Lower leg skin (tissue), 4 donors: Measurements from ENCODE around the gene CTSO. TPM values are rescaled to one million over a fixed set of nuclear protein-coding genes. Genes with fewer than 3 reads are reported as not detected.
"Not testable (repeated sequence)": the region's sequence is repeated elsewhere in the genome, so short reads cannot be mapped to it uniquely, and the experiment has no call there.

Experiments used
- DNase-seq, 2 donors: peaks; one replicate each; pipeline ENCODE4 v3.0.0-alpha.2; 2019; ENCODE audit warnings: low spot score in 2 of 2
- H3K4me3 ChIP-seq: fragments of 200-600 bp; sonication (generic); 2 replicates; pipeline ENCODE4 v1.5.1; 2017; ENCODE audit warnings: mild to moderate bottlenecking, low read depth; ENCODE audit not compliant: poor library complexity, severe bottlenecking
- CTCF ChIP-seq, 3 donors: fragments of 450-650 bp; IDR thresholded peaks; one replicate each; pipeline ENCODE4 v1.5.1; 2016; ENCODE audit warnings: antibody characterized with exemption in 3 of 3, mild to moderate bottlenecking in 3 of 3, moderate library complexity in 2 of 3
- POLR2A ChIP-seq, 2 donors: fragments of 450-650 bp; IDR thresholded peaks; one replicate each; pipeline ENCODE4 v1.6.1; 2016 to 2017; ENCODE audit warnings: antibody characterized with exemption in 2 of 2, mild to moderate bottlenecking in 1 of 2, moderate library complexity in 1 of 2
- WGBS, 2 donors: methylation state at CpG; one replicate each; pipeline ENCODE4 v1.1.5; 2018; 5-methylcytosine and 5-hydroxymethylcytosine counted together
- intact Hi-C: fragments of 100-400 bp; cut with DNase I; formaldehyde crosslinking; loops from one replicate; pipeline ENCODE4 v1.15.0; 2023; ENCODE audit warnings: low total_unique reads
- total RNA-seq, 4 donors: library from RNA; depleted of rRNA; stranded (reverse); fragments of >200 nt; gene quantifications; one replicate each; pipeline ENCODE4 v1.1.0, GENCODE V29; 2016

The CTSO gene
- total RNA-seq, 4 donors from 2014 or later = 5.1 to 13.0 (median 9.1) TPM

DNA sequence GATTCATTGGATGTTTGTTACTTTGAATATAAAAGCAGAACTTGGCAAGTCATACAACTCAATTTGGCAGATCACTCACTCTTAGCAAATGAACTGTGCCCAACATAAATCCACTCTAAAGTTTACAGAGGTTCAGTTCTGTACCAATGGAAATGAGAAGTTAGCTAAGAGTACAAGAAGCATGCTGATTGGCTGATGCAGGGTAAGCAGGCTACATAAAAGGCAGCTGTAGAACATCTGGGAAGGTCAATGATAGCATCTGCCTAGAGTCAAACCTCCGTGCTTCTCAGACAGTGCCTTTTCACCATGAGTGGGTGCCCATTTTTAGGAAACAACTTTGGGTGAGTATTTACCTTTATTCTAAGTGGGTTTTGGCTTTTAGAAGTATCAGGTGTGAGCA lies 50.2 kb downstream of the CTSO start, which contains the start of gene TDO2:
Gene TDO2, plus strand, starts transcription at position 244 of the 400 bp plus-strand sequence. Its CDS starts 63 bp downstream, at position 307.
- intact Hi-C loops = no loop called here
- TF ChIP-seq CTCF (IDR thresholded peaks at IDR 0.05) (no peak), POLR2A (IDR thresholded peaks at IDR 0.05) (no peak)

GRCh38 chr4:155901013-155901412 lies 52.7 kb downstream of the CTSO start:
- DNase-seq = no peak
- H3K4me3 ChIP-seq = no peak overlapping the region
- WGBS, 2 donors = 84 to 87% methylated on average over 2 of the region's 2 CpGs
- no peak for TF ChIP-seq POLR2A (IDR thresholded peaks at IDR 0.05)
- TF ChIP-seq CTCF (IDR thresholded peaks at IDR 0.05) = no peak
- intact Hi-C loops = no loop called here

More for the DNA sequence above, 50.2 kb downstream of the CTSO start, which contains the start of gene TDO2:
- no peak within 1 kb of the TSS for H3K4me3 ChIP-seq
- WGBS, 2 donors = 43 to 44% methylated on average over 1 of the region's 1 CpG
- no peak for DNase-seq

DNA sequence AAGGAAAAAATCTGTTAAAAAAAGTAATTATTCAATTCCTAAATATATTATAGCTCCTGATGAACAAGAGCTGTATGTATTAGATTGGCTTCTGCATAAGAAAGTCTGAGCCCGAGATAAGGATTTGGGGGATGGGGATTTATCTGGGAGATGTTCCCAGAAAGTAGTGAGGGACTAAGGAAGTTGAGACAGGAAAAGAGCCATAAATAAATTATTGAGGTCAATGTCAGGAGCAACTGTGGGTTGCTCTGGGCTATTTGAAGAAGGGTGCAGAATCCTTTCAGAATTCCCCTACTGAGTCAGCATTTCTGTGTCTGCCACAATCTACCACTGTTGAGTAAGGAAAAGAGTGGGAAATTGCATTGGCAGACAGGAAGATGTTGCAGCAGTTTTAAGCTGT lies 53.3 kb downstream of the CTSO start:
- 16 to 33% methylated on average over 1 of the region's 1 CpG for WGBS, 2 donors
- H3K4me3 ChIP-seq = no peak overlapping the region
- DNase-seq = no peak
- TF ChIP-seq POLR2A (IDR thresholded peaks at IDR 0.05) (no peak), CTCF (IDR thresholded peaks at IDR 0.05) (no peak)
- intact Hi-C loops = no loop called here

- intact Hi-C loops = no loop called here
- 12 to 19% methylated on average over 3 of the region's 3 CpGs for WGBS, 2 donors
- TF ChIP-seq POLR2A (IDR thresholded peaks at IDR 0.05) (no peak), CTCF (IDR thresholded peaks at IDR 0.05) (no peak)
Observed at GRCh38 chr4:155899891-155900290, 53.8 kb downstream of the CTSO start.

GRCh38 chr4:155898371-155898770 lies 55.3 kb downstream of the CTSO start:
- intact Hi-C loops, DNase-seq, H3K4me3 ChIP-seq: not testable (repeated sequence)
- WGBS, 2 donors = 70 to 81% methylated on average over 2 of the region's 2 CpGs

More at GRCh38 chr4:155899891-155900290, 53.8 kb downstream of the CTSO start:
- no peak overlapping the region for H3K4me3 ChIP-seq
- no peak for DNase-seq

GRCh38 chr4:155891058-155891457 lies 62.6 kb downstream of the CTSO start:
- intact Hi-C loops = no loop called here

More at GRCh38 chr4:155891058-155891457, 62.6 kb downstream of the CTSO start:
- H3K4me3 ChIP-seq = no peak overlapping the region
- DNase-seq = no peak
- TF ChIP-seq CTCF (IDR thresholded peaks at IDR 0.05) (no peak), POLR2A (IDR thresholded peaks at IDR 0.05) (no peak)
- 28 to 45% methylated on average over 3 of the region's 3 CpGs for WGBS, 2 donors
